IgD-negative memory B cell (primary cell): ENCODE results near the gene AP3B1. TPM values are rescaled to one million over a fixed set of nuclear protein-coding genes. Genes with fewer than 3 reads are reported as not detected.

Source experiments
- H3K27ac Mint-ChIP-seq, 3 donors: one replicate each; pipeline ENCODE4 v1.8.0; 2020 to 2022; ENCODE audit warnings: mild to moderate bottlenecking in 3 of 3, mixed read lengths in 3 of 3, moderate library complexity in 1 of 3
- H3K27me3 Mint-ChIP-seq: one replicate; pipeline ENCODE4 v1.8.0; 2021; ENCODE audit warnings: mixed read lengths
- H3K36me3 Mint-ChIP-seq: one replicate; pipeline ENCODE4 v1.8.0; 2020; ENCODE audit warnings: mild to moderate bottlenecking, mixed read lengths
- H3K4me1 Mint-ChIP-seq, 3 donors: one replicate each; pipeline ENCODE4 v1.8.0; 2020 to 2022; ENCODE audit warnings: mixed read lengths in 3 of 3, mild to moderate bottlenecking in 1 of 3
- H3K4me3 Mint-ChIP-seq, 4 donors: one replicate each; pipeline ENCODE4 v1.8.0; 2020 to 2022; ENCODE audit warnings: mild to moderate bottlenecking in 4 of 4, mixed read lengths in 4 of 4, moderate library complexity in 3 of 4
- H3K9me3 Mint-ChIP-seq, 3 donors: one replicate each; pipeline ENCODE4 v1.8.0; 2020 to 2021; ENCODE audit warnings: mixed read lengths in 3 of 3, mild to moderate bottlenecking in 1 of 3
- polyA plus RNA-seq: library from polyadenylated mRNA; unstranded; fragments of 300-500 nt; fragmentation: Illumina TruSeq; gene quantifications from one replicate; pipeline ENCODE4 v1.2.3, GENCODE V29; 2021

The AP3B1 gene
- polyA plus RNA-seq, 1 donor from 2014 or later = 23.0 TPM

DNA sequence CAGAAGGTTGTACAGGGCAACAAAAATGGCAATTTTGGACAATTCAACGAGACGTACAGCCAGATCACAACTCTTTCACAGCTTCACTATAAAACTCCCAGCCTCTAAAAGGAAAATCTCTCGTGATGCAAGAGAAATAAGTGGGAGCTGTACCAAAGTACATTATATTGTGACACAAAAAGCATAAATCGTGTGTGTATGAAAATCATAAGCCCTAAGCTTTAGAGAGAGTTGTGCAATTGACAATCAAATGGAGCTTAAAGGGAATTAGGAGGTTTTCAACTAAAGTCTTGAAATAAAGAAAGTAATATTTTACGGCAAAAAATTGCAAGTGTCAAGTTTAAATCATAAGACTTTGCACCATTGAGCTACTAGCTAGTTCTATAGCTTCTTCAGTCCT lies 323.6 kb downstream of the AP3B1 start:
- H3K27me3 Mint-ChIP-seq = peaks cover 33% of the 10 kb centered on the region
- no peaks in the 10 kb centered on the region for H3K9me3 Mint-ChIP-seq
- H3K4me1 Mint-ChIP-seq = peaks cover 8 to 11% (median 9%) of the 10 kb centered on the region in 3 donors
- no peak overlapping the region for H3K4me3 Mint-ChIP-seq
- H3K36me3 Mint-ChIP-seq = no peaks in the 10 kb centered on the region
- no peak overlapping the region for H3K27ac Mint-ChIP-seq

DNA sequence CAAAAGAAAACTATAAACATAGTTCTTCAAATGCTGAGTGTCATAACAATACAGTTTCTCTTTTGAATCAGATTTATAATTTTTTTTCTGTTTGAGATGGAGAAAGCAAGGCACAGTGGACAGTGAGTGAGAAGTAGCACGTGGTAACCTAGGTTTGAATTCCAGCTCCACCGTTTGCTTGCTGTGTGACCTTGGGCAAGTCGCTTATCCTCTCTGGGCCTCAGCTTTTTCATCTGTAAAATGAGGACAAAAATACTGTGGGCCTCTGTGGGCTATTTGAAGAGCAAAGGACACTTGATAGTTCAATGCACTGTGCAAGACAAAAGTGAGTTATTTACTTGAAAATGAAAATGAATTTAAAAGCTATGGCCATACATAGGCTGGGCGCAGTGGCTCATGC lies 330.7 kb downstream of the AP3B1 start:
- H3K4me1 Mint-ChIP-seq = peaks cover 0 to 5% (median 0%) of the 10 kb centered on the region in 3 donors
- peaks cover 2% of the 10 kb centered on the region for H3K36me3 Mint-ChIP-seq
- H3K27ac Mint-ChIP-seq = no peak overlapping the region
- no peak overlapping the region for H3K4me3 Mint-ChIP-seq
- no peaks in the 10 kb centered on the region for H3K9me3 Mint-ChIP-seq
- peaks cover 13% of the 10 kb centered on the region for H3K27me3 Mint-ChIP-seq

DNA sequence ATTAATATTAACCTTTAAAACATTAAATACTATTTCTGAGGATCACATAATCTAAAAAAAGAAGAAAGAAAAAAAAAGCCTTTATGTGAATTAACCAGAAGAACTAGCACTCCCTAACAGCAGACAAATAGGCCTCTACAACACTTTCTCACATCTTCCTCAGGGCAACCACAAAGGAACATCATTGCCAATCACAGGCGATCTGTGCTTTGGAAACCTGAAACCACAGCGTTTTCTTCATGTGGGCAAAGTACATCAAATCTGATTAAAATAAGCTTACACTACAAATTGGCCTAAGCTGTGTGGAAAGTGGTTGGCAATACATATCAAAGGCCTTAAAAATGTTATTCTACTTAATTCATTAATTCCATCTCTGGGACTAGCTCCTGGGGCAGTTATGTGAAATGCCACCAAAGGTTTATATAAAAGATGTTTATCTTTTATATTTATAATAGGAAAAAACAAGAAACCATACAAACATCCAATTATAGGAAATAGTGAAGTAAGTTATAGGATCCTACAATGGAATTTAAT lies 333.6 kb downstream of the AP3B1 start:
- peaks cover 19% of the 10 kb centered on the region for H3K27me3 Mint-ChIP-seq
- H3K9me3 Mint-ChIP-seq = no peaks in the 10 kb centered on the region
- H3K27ac Mint-ChIP-seq = no peak overlapping the region

DNA sequence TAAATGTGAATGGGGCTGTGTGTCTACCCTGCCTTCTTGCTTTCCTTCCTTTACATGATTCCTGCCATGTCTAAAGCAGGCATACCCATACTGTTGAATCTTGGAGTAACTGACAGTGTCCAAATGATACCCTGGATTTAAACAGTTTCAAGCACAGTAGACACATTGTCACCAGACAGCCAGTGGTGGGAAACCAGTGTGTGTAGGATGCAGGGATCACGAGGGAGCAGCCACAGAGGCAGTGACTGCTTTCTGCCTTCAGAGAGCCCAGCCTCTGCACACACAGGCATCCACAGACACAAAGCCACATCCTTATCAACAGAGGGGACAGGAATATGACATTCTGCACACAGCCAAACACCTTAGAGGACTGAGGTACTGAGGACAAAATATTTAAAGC lies 334.2 kb downstream of the AP3B1 start:
- Mint-ChIP-seq H3K36me3 (peaks cover 2% of the 10 kb centered on the region), H3K4me3 (no peak overlapping the region), H3K27me3 (peaks cover 19% of the 10 kb centered on the region)

More for the DNA sequence above, 333.6 kb downstream of the AP3B1 start:
- Mint-ChIP-seq H3K36me3 (peaks cover 2% of the 10 kb centered on the region), H3K4me1 (peaks cover 0 to 5% (median 4%) of the 10 kb centered on the region in 3 donors), H3K4me3 (no peak overlapping the region)

DNA sequence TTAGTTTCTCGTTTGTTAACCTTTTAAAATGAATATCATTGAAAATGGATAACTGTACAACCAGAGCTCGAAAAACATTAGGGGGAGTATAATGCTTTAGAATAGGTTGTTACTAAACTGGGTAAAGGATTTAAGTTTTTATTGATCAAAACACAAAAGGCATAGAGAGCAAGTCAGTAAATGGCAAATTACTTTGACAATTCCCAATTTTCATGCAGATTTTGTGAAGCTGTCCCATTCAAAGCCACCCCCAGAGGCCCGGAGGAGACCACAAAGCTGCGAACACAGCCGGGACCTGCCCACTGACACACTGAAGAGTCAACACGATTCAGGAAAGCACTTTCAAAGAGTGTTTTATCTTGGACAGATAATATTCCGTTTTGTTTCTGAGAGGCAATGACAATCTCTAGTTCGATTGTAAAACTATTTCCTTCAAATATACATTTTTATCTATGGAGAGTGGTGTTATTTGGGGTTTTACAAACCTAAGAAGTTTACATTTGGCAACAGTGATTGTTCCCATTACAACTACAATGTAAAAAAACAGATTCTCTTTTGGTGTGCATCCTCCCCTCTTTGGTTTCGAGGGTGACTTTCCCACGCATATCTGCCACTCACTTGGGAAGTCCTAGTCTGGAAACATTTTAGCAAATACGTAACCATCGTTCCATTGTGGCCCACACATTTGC lies 335.7 kb downstream of the AP3B1 start:
- peaks cover 19% of the 10 kb centered on the region for H3K27me3 Mint-ChIP-seq
- no peak overlapping the region for H3K4me3 Mint-ChIP-seq
- H3K36me3 Mint-ChIP-seq = no peaks in the 10 kb centered on the region
- no peaks in the 10 kb centered on the region for H3K9me3 Mint-ChIP-seq
- H3K27ac Mint-ChIP-seq = no peak overlapping the region
- peaks cover 0 to 5% (median 4%) of the 10 kb centered on the region in 3 donors for H3K4me1 Mint-ChIP-seq

More for the DNA sequence above, 334.2 kb downstream of the AP3B1 start:
- Mint-ChIP-seq H3K9me3 (no peaks in the 10 kb centered on the region), H3K4me1 (peaks cover 0 to 5% (median 4%) of the 10 kb centered on the region in 3 donors), H3K27ac (no peak overlapping the region)

GRCh38 chr5:77957931-77958521 lies 336.5 kb downstream of the AP3B1 start:
- H3K9me3 Mint-ChIP-seq = no peaks in the 10 kb centered on the region
- no peak overlapping the region for H3K27ac Mint-ChIP-seq
- H3K36me3 Mint-ChIP-seq = no peaks in the 10 kb centered on the region
- peak overlapping the region in 1 of 4 donors; percentile 56 for H3K4me3 Mint-ChIP-seq
- peaks cover 0 to 5% (median 4%) of the 10 kb centered on the region in 3 donors for H3K4me1 Mint-ChIP-seq
- H3K27me3 Mint-ChIP-seq = peaks cover 19% of the 10 kb centered on the region

DNA sequence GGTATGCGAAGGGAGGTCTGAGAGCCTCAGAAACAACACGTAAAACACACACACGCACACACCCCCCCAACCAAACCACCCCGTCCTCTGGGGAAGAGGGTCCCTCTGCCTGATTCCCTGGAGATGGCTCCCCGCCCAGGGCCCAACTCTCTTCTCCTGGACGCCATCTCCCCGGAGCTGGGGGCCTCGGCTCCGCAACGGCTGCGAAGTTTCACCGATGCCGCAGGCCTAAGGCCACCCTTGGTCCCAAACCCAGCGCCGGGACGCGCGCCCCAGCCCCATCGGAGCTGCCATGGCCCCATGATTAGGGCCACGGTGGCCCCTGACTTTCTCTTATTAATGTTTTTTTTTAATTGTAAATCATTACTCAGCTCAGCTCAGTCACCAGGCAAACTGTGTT lies 337.0 kb downstream of the AP3B1 start:
- Mint-ChIP-seq H3K36me3 (no peaks in the 10 kb centered on the region), H3K27me3 (peaks cover 16% of the 10 kb centered on the region), H3K4me1 (peaks cover 0 to 5% (median 4%) of the 10 kb centered on the region in 3 donors), H3K9me3 (no peaks in the 10 kb centered on the region), H3K4me3 (no peak overlapping the region), H3K27ac (no peak overlapping the region)

GRCh38 chr5:77957081-77957480 lies 337.4 kb downstream of the AP3B1 start:
- Mint-ChIP-seq H3K27ac (no peak overlapping the region), H3K9me3 (no peaks in the 10 kb centered on the region), H3K4me1 (peaks cover 0 to 5% (median 4%) of the 10 kb centered on the region in 3 donors), H3K27me3 (peaks cover 15% of the 10 kb centered on the region), H3K4me3 (no peak overlapping the region), H3K36me3 (no peaks in the 10 kb centered on the region)

GRCh38 chr5:77955577-77955976 lies 338.9 kb downstream of the AP3B1 start:
- no peaks in the 10 kb centered on the region for H3K36me3 Mint-ChIP-seq
- H3K4me1 Mint-ChIP-seq = peaks cover 0 to 5% (median 4%) of the 10 kb centered on the region in 3 donors
- peaks cover 13% of the 10 kb centered on the region for H3K27me3 Mint-ChIP-seq
- H3K4me3 Mint-ChIP-seq = no peak overlapping the region
- H3K27ac Mint-ChIP-seq = no peak overlapping the region
- H3K9me3 Mint-ChIP-seq = no peaks in the 10 kb centered on the region

DNA sequence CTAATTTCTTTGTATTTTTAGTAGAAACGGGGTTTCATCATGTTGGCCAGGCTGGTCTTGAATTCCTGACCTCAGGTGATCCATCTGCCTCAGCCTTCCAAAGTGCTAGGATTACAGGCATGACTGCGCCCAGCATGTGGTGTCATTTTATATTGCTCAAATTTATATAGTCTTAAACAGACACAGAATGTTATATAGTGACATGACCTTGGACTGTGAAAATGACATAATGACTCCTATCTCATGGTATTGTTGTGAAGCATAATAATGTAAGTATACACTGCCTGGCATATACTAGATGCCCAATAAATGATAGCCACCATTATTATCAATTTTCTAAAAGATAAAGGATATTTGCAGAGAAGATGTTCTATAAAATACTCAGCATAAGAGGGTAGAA lies 341.1 kb downstream of the AP3B1 start:
- H3K27me3 Mint-ChIP-seq = peaks cover 8% of the 10 kb centered on the region
- H3K27ac Mint-ChIP-seq = no peak overlapping the region
- H3K4me1 Mint-ChIP-seq = peaks cover 0 to 2% (median 0%) of the 10 kb centered on the region in 3 donors
- no peaks in the 10 kb centered on the region for H3K36me3 Mint-ChIP-seq
- H3K4me3 Mint-ChIP-seq = no peak overlapping the region
- H3K9me3 Mint-ChIP-seq = no peaks in the 10 kb centered on the region

DNA sequence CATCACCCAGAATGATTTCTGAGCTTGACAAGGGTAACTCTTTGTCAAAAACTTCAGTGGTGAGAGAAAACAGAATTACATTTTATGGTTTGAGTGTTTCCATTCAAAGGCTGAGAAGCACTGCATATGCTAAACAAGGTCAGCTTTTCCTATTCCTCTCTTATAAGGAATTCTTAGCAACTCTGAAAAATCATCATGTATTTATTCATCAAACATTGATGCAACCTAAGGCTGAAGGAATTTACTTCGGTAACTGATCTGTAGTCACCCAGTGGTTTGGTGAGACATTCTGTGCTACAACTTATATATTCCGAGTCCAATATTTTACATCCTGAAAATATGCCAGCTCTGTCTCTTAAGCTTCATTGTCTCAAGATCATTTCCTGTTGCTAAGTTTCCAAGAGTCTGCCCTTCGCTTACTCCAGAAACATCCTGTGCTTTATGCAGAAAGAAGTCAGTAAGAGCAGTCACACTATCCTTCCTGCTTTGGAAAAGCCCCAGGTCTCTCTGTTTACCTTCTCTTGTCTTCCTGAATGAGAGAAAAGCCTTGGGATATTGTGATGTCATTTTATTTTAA lies 341.8 kb downstream of the AP3B1 start:
- H3K9me3 Mint-ChIP-seq = no peaks in the 10 kb centered on the region
- H3K27ac Mint-ChIP-seq = no peak overlapping the region
- no peaks in the 10 kb centered on the region for H3K4me1 Mint-ChIP-seq
- H3K36me3 Mint-ChIP-seq = no peaks in the 10 kb centered on the region
- H3K27me3 Mint-ChIP-seq = peaks cover 6% of the 10 kb centered on the region
- no peak overlapping the region for H3K4me3 Mint-ChIP-seq

Other genes with a start within 250 kb of the AP3B1 start
- gene SCAMP1, start 65.9 kb upstream of the AP3B1 start, polyA plus RNA-seq = 29.2 TPM